IPS-11a (cell line): ENCODE data around the gene TESMIN.

Experiments
- H3K4me3 ChIP-seq: one replicate; pipeline ENCODE4 v1.5.1; 2013; ENCODE audit warnings: low read depth, low read length, control low read depth

Gene TESMIN

DNA sequence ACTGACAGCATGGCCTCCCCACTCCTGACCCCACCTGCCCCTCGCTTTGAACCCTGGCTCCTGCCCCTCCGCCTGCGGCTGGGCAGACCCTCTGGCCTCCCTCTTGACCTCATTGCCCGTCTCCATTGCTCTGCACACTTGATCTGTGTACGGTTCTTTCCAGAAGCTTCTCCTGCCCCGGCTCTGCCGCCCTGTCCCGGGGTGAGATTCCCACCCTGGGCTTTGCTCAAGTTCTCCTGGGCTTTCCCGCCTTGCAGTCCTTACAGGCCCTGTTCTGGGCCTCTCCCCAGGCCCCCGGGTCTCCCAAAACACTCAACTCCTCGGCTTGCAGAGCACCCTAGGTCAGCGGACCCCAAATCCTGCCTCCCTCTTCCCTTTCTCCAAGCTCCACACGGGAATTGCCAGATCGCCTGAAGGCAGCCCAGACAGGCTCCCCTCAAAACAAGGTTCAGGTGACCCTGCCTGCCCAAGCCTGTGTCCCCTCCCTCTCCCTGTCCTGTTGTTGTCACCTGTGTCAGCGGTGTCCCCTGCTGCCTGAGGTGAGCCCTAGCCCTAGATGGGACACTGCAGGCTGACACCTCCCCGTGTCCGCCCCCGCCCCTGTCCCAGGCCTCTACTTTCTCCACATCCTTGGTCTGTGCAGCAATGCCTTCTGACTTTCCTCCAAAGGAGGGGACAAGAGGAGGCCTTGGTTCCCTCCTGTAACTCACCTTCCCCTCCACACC lies 65.5 kb downstream of the TESMIN start:
- H3K4me3 ChIP-seq = peak overlapping the region; percentile 70

DNA sequence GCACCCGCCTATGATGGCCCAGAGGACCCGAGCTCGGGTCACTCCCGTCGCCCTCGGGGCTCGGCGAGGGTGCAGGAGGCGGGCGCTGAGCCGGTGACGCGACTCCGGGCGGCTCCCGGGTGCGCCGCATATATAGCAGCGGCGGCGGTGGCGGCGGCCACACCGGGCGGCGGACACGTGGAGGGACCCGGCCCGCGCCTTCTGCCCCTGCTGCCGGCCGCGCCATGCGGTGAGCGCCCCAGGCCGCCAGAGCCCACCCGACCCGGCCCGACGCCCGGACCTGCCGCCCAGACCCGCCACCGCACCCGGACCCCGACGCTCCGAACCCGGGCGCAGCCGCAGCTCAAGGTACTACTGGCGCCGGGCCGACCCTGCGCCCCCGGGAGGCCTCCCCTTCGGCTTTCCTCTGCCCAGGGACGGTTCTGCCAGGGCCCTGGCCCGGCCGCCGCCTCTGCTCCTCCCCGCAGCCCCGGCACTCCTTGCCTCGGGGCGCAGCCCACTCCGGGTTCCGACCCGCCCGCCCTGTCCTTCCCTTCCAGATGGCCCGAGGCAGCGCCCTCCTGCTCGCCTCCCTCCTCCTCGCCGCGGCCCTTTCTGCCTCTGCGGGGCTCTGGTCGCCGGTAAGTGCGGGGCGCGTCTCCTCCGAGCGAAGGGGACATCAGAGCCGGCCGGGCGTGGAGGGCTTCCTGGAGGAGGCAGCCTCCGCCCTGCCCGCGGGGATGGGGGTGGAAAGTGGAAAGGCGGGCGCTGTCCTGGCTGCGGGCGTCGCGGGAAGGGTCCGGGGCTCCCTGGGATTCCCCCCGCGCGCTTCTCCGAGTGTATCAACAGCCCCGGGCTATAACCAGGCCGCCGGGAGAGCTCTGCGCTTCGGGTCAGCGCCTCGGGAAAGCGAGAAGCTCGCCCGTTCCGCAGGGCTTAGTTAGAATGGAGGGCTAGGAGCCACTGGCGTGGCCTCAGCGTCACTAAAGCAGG lies 66.6 kb downstream of the TESMIN start, which contains the start of gene GAL:
Gene GAL (plus strand): TSS at position 160 of the 972 bp plus-strand sequence. CDS start 380 bp downstream, at position 540.
- peak within 1 kb of the TSS; percentile 70 for H3K4me3 ChIP-seq

DNA sequence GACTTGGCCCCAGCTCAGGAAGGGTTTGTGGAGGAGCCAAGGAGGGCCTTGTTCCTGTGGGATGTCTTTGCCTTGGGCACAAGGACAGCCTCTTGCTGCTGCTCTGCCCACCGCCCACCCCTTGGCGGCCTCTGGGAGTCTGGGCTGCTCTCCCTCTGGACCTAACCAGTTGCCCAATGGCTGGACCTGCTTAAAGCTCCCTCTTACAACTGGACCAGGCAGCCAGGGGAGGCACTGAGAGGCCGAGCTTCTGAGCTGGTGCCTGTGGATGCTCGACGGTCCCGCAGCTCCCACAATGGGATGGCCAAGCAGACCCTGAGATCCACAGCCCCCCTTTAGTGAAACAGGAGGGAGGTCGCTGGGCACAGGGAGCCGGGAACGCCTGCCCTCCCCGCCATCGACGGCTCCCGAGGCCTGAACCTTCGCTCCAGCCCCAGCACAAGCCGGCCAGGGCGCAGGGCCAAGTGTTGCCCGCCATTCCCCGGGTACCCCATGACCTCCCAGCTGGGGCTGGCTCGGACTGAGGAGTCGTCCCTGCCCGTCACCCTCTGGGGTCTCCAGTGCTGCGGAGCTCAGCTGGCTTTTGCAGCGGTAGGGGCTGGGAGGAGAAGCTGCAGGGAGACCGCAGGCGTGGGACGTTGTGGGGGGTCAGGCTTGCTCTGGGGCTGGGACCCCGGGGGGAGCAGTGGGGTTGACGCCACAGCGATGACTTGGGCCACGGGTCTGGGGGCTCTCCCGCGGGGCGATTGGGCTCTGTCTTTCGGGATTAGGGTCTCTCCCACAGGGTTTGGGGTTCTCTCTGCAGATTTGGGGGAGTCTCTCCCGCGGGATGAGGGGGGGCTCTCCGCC lies 67.6 kb downstream of the TESMIN start:
- H3K4me3 ChIP-seq = peak overlapping the region; percentile 70

DNA sequence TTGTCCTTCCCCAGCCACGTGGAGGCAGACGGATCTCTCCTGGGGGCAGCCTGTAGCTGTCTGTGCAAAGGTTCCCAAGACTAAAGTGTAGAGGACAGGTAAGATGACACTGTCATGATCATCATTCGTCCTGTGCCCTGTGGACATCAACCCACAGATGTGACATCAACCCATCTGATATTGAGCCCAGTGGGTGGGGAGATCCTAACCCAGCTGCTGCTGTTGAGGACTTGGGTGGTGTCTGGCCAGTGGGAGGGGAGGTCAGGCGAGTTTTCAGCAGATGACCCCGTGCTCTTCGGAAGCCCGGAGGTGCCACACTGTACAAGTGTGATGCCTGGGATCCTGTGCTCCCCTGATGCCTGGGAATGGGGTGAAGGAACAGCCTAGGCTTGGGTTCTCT lies 68.2 kb downstream of the TESMIN start:
- H3K4me3 ChIP-seq = no peak overlapping the region

DNA sequence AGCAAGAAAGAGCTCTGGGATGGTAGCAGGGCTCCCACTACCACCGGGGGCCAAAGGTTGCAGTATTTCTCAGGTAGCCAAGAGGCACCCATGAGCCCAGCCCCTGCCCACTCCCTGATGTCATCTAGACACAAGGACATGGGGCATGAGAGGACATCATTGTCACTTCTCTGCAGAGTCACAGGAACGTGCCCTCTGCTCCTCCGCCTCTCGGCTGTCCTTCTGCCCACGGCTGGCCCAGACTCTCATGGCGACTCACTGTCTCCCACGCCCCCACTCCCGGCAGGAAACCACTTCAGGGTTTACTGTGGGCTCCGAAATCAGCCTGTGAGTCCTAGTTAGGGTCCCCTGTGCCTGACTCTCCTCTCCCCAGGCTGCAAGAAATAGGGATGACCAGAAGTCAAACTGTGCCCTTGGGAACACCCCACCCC lies 68.8 kb downstream of the TESMIN start:
- H3K4me3 ChIP-seq = no peak overlapping the region

DNA sequence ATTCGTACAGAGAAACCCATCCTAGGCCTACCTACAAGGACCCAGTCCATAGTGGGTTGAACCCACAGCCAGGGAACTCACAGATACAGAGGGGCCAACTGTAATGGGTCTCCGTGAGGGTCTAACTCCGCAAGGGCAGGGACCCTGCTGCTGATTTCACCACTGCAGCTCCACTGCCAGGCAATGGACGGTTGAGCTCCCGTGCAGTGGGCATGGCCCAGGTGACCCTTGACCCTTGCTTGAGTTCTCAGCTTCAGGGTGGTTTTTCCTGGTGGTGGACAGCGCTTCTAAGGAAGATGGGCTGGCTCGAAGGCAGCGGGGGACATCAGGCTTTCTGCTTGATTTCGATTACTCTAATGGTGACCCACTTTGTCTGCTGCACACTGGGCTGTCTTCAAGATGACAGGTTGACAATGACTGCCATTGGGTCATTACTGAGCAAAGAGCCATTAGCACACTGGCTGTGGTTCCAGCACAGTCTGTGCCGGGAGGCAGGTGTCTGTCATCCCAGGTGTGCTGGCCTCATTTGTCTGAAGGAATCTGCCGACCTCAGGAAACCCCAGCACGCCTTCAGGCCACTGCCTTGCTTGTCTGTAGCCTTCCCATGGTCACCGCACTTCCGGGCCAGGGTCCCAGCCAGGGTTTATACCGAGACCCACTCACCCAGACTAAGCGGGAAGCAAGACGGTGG lies 70.6 kb downstream of the TESMIN start:
- H3K4me3 ChIP-seq = no peak overlapping the region

DNA sequence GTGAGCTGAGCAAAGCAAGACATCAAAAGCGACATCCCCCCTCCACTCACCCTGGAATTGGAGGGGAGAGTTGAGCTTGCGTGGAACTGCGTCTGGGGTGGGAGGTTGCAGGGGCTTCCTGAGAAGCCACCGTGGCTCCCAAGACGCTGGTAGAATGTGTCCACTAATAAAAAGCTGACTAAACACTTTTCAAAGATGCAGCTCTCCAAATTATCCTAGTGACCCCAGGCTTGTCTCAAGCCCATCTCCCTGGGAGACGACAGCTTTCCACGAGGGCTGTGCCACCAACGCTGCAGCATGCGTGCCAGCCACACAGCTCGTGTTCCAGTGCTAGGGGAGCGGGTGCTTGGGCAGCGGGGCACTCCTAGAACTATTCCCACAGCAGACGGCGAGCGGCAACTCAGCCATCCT lies 73.3 kb downstream of the TESMIN start:
- H3K4me3 ChIP-seq = no peak overlapping the region

DNA sequence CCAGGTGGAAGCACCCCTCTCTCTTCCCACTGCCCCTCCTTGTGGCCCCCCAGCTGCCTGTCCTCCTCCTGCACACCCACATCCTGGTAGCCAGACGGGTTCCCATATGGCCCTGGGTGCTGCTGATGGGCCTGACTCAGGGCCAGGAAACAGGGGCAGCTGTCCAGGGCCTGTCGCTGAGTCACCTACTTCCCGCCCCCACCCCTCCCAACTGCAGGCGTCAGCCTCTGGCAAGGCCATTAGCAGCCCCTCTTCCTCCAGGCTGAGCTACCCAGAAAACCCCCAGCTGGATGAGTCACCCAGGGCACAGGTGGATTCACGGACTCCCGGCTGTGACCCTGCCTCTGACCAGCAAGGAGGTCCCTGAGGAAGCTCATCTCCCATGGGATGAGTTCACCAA lies 73.9 kb downstream of the TESMIN start:
- no peak overlapping the region for H3K4me3 ChIP-seq

DNA sequence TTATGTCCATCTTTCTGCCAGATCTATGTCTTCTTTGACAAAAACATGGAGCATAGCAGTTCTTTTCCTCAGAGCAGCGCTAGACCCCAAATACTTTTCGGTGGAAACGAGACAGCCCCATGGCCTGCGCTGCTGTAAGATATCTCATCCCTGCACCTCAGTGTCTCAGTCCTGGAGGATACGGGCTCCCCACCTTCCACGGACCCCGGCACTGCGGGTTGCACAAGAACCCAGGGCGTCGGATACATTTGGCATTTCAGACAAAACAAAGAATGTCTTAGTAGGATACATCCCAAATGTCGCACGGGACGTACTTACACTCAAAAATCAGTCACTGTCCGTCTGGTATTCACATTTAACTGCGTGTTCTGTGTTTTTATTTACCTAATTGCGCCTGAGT lies 76.9 kb downstream of the TESMIN start:
- H3K4me3 ChIP-seq = no peak overlapping the region

DNA sequence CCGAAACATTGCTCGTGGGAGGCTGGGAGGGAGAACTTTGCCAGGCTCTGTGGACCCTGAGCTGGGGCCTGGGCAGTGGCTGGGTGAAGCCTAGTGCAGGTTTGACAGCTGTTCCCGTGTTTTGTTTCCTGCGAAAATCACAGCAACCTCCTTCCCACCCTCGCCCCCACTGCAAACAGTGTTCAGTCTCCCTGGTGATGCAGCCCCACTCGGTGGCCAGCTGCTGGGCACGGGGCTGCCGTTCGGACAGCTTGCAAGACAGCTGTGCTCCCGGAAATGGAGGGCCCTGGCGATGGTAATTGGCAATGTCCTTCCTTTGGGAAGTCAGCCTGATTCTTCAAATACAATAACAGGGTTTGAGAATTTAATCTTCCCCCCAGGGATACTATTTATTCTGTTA lies 77.3 kb downstream of the TESMIN start:
- H3K4me3 ChIP-seq = no peak overlapping the region

DNA sequence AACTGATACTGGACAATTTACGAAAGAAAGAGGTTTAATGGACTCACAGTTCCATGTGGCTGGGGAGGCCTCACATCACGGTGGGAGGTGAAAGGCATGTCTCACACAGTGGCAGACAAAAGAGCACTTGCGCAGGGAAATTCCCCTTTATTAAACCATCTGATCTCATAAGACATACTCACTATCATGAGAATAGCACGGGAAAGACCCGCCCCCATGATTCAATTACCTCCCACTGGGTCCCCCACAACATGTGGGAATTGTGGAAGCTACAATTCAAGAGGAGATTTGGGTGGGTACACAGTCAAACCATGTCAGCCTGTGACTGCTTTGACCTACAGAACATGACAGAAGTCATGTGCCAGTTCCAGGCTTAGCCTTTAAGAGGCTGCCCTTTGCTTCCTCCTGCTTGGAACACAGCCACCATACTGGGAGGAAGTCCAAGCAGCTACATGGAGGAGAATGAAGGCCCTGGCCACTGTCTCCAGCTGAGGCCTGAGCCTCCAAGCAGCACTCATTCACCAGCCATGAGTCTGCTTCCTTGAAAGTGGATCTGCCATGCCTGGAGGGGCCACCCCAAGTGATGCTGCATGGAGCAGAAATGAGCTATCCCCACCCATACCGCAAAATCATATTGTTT lies 77.9 kb downstream of the TESMIN start:
- H3K4me3 ChIP-seq = no peak overlapping the region

DNA sequence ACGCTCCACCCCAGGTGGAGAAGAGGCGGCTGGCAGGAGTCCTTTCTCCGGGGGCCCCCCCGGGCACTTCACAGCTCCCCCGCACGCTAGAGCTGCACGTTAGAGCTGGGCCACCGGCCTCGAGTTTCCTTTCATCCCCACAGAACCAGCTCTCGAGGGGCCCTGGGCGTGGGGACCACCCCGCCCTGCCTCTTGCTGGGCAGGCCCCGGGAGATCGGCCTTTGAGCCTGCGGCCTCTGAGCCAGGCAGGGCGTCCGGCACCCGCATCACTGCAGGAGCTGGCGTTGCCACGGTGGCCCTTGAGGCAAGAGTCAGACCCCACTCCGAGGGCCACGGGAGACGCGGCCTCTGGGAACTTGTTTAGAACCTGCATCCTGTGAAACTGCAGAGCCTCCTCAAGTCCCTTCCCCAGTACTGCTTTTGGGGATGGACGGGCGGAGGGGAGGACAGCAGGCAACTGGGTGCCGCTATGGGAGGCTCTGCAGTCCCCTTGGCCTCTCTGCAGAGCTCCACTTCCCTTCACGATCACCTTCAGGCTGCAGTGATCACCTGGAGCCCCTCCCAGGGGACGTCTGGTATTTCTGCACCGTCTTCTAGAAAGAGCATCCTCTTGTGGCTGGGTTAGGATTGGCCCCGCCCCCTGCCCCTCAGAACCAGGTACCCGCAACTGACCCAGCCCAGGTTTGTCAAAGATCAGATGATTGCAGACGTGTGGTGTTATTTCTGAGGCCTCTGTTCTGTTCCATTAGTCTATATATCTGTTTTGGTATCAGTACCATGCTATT lies 80.9 kb downstream of the TESMIN start:
- no peak overlapping the region for H3K4me3 ChIP-seq

DNA sequence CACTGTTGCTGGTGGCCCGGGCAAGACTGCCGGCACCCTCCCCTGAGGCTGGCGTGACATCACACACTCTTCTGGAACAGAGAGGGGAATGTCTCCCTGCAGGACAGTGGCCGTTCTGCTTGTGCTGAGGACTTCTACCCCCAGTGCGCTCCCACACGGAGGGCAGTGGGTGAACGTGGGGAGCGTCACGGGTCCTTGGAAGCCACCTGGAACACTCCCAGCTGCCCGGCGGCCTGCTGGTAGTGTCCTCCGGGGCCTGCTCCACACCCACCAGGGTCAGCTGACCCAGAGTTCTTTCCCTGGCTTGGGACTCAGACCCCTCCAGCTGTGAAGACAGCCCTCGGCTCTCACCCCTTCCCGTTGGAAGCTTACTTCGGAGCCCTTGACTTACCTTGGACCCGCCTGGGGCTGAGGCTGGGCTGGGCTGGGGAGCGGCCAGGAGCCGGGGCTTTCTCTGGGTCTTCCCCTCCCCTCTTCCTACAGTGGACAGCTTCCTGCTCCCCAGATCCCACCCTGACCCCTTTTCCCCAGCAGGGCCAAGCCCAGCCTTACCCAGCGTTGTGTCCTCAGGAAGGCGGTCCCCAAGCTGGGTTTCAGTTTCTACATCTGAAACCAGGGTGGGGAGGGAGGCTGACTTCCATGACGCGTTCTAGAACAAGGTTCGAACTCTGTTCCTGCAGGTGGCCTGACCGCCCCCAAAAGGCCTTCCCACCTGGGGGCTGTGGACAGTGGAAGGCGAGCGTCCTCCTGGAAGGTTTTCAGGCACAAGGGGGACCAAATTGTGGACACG lies 81.8 kb downstream of the TESMIN start:
- no peak overlapping the region for H3K4me3 ChIP-seq

DNA sequence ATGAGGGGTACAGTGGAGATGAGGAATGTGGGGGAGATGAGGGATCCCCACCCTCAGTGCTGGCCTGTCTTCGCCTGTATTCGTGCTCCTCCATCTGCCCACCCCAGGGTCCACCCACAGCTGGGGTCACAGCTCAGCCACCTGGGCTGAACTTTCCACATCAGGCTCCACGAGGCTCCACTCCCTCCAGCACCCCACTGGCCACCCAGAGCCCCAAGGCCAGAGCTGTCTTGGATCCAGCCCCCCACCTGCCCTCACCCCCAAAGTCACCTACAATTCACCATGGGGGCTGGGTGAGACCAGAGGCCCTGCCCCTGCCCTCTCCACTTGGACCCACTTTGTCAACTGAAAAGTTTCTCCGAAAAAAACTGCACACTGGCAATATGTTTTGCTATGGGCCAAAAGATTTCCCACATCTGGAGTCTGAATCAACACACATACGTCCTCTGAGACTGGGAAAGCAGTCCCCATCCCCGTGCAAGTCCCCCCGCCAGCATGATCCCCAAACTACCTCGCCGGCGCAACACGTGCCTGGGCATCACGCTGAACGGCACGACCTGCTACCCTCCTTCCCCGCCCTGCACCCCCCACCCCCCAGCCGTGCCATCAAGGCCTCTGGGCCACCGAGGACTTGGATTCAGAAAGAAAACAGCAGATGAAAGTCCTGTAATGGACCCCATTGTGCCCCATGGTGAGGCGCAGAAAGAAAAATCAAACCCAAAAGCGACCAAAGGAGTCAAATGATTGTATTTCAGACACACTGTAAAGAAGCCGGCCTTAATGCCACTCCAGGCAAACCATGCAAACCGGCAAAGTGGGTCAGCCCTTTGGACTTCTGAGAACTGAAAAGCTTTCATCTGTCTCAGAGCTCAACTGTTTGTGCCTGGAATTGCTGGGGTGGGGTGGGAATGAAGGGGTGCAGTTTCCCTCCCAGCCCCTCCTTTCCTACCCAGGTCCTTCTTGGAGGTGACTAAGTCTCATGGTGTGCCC lies 83.5 kb downstream of the TESMIN start:
- H3K4me3 ChIP-seq = no peak overlapping the region

DNA sequence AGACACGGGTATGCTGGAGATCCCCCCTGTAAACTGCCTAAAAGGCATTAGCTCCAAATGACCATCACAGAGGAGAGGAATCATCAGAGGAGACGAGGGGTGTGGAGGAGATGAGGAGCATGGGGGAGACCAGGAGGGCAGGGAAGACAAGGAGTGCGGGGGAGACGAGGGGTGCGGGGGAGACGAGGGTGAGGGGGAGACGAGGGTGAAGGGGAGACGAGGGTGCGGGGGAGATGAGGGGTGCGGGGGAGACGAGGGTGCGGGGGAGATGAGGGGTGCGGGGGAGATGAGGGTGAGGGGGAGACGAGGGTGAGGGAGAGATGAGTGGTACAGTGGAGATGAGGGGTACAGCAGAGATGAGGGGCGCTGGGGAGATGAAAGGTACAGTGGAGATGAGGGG lies 84.5 kb downstream of the TESMIN start:
- no peak overlapping the region for H3K4me3 ChIP-seq

DNA sequence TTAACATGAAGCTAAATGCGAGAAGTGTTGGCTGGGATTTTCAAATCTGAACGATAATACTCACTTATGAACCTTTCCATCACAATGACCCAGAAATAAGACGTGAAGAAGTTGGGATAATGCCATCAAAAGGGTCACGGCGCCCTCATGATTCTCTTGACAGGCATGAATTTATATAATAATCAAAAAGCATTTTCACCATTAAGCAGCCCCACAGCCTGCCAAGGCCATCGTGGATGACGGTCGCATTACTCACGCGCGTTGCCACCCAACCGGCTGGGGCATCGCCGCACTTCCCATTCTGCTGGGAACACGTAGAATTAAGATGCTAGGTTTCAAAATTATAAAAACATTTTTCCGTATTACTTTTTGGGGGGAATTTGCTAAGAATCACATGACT lies 85.9 kb downstream of the TESMIN start:
- H3K4me3 ChIP-seq = no peak overlapping the region

DNA sequence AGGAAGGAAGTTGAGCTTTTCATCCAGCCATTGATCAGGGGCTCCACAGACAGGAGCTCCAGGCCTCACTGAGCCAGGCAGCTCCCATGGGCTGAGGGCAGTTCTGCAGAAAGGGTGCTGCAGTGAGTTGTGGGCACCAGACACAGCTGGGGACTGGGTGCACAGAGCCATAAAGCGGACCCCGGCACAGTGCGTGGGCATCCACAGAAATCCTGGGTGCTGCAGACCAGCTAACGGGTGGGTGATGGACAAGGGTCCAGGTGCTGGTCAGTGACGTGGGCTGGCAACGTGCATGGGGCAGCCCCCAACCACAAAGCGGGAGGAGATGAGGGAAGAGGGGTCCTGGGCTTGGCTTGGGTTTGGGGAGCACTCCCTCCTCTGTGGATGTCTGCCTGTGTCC lies 86.4 kb downstream of the TESMIN start:
- H3K4me3 ChIP-seq = no peak overlapping the region
